SK-N-MC (cell line): Measurements from ENCODE around the gene DICER1.

Experiments
- EZH2 ChIP-seq: fragments of 200-600 bp; sonication (generic); IDR thresholded peaks from one replicate; pipeline ENCODE4 v1.6.1; 2017; ENCODE audit warnings: antibody characterized with exemption
- FOXP2 ChIP-seq: optimal IDR thresholded peaks from 2 replicates; pipeline ENCODE3; 2011; ENCODE audit warnings: mild to moderate bottlenecking, moderate library complexity; ENCODE audit not compliant: insufficient read depth; ENCODE audit errors: extremely low read length, control extremely low read depth
- POLR2AphosphoS5 ChIP-seq: IDR thresholded peaks from 2 replicates; pipeline ENCODE4 v1.6.1; 2012; ENCODE audit warnings: mild to moderate bottlenecking, low read depth, low read length, borderline replicate concordance

DNA sequence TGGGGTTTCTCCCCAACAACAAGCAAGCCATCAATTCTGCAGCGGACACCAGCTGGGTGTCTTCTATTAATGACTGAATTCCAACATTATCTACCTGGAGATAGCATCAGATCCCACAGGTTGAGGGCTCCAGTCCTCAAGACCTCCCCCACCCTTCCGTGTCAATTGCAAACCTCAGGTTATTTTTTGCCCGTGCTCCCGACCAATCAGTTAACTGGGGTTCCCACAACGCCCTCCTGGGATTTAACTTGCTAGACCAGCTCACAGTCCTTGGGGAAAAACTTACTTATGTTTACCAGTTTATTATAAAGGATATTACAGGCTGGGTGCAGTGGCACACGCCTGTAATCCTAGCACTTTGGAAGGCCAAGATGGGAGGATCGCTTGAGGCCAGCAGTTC is 9.7 kb downstream of the DICER1 start:
- TF ChIP-seq EZH2 (no peak), POLR2AphosphoS5 (no peak), FOXP2 (no peak)
